Activated T-cell treated with anti-CD3 and anti-CD28 coated beads for 4 hours (primary cell): ENCODE measurements around the gene GGACT.
"Not testable (repeated sequence)": the region's sequence is repeated elsewhere in the genome, so short reads cannot be mapped to it uniquely, and the experiment has no call there.

ENCODE experiments used
- DNase-seq: peaks from one replicate; pipeline ENCODE4 v3.0.0-alpha.2; 2020

GGACT gene

DNA sequence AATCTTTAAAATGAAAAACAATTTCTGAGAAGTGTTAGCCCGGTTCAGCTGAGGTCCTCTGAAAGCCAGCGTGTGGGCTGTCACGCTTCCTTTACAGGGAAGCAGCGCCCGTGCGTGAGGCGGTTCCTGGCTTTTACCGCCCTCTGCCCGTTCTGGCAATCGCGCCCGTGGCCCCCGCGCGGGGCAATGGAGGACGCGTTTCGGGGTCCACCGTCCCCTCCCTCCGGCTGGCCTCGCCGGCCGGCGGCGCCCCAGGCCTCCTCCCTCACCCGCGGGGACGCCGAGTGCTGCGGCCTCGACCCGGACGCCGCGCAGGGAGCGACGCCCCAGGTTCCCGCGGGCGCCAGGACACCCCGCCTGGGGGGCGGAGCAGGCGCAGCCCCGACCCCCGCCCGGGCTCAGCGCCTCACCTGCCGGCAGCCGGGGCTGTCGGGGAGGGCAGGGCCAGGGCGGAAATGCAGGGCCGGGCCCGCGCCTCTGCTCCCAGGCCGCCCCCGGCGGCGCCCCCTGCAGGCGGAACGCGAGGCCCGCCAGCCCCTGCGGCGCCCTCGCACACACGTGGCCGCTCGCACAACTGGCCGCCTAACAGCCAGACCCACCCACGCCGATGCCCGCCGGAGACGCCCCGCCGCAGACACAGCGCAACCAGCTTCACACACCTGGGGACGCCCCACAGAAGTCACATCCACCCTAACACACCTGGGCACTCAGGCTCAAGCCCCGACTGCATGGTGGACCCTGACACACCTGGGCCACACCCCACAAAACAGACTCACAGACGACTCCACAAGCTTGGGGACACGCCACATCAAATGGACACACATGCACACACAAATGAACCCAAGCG, at the start of gene GGACT:
Gene GGACT (minus strand): TSS at position 459 of the 847 bp plus-strand sequence. CDS start 56,198 bp downstream, outside the sequence.
- DNase-seq, result peak; percentile 79

- no peak for DNase-seq
Measured at GRCh38 chr13:100637796-100638195, 49.2 kb upstream of the GGACT start.

DNA sequence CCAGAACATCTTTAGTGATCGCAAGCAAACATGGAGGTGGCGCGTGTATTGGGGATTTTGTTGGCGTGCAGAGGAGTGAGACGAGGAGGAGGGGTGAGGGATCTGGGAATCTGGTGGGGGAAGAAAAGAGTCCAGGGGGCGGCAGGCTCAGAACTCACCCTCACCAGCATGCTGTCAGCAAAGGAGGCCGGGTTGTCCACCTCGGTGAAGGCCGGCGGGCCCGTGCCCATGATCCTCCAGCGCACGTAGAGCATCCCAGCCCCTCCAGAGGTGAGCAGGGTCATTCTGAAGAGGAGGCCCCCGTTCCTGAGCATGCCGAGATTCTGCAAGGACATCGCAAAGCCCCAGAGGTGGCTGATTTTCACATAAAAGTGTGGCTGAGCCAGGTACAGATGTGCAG, 48.8 kb upstream of the GGACT start:
- DNase-seq, result no peak

DNA sequence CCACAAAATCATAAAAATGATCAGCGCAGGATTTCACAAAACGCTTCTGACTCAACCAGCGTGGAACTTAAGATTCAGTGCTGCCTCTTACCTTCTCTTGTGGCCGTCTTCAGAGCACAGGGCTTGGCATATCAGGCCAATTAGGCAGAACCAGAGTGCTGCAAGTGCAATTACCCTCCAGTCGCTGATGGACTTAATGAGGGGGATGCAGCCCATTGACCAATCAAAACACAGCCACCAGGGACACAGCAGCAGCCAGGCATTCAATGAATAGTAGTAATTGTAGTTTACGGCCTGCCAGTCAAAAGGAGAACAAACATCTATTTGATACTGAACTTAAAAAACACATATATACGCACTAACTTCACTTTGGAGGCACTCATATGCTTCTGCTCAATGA, 47.9 kb upstream of the GGACT start:
- no peak for DNase-seq

DNA sequence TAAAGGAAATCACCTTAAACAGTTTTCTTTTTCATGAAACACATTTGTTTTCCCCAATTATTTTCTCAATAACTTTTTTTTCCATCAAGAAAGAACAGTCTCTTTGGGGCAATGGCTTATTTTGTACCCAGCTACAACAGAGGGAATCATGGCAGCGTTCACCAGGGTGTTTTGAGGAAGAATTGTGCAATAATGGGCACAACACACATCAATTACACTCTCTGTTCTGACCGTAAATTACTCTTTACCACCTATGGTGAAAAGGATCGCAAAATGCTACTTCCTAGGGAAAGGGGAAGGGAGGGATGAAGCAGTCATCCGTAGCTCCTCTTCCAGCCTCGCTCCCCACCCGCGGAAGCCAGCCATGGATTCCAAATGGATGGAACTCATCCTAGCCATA, 47.4 kb upstream of the GGACT start:
- DNase-seq, result no peak

DNA sequence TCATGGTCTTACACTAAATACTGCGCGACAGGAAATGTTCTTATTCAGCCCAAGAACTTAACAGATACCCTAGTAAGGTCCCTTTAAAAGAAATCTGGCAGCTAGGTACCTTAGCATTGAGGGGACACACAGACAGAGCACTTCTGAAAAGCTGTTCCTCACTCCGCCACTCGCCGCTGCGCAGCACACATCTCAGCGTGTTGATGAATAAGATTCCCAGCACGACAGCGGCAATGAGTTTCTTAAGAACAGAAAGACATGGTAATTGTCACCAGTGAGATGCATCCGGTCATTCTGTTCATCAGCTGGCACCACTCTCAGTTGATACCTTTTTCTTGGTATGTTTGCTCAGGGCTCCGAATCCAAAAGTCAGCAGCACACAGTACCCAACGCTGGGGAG, 46.1 kb upstream of the GGACT start:
- DNase-seq, result no peak

- no peak for DNase-seq
Measured at GRCh38 chr13:100633461-100633860, 44.9 kb upstream of the GGACT start.

GRCh38 chr13:100630555-100630954, 42.0 kb upstream of the GGACT start:
- DNase-seq, result no peak

GRCh38 chr13:100627120-100627519, 38.5 kb upstream of the GGACT start:
- no peak for DNase-seq

GRCh38 chr13:100625447-100625846, 36.9 kb upstream of the GGACT start:
- no peak for DNase-seq

DNA sequence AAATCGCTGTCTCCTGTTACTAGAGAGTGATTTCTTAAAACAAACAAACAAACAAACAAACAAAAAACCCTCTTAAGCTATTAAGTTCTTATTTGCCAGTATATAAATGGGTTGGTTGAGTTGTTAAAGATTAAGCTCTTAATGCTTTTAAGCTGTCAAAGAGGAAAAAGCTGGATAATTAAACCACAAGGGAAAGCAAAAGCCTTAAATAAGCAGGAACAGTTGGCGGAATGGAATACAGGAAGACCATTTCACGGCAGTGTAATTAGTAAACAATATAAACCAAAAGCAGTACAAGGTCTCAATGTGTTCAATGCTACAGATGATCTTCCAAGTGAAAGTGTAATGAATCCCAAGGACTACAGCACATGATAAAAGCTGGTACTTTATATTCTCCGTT, 32.2 kb upstream of the GGACT start:
- no peak for DNase-seq

- DNase-seq, result no peak
Measured at GRCh38 chr13:100619940-100620339, 31.4 kb upstream of the GGACT start.

DNA sequence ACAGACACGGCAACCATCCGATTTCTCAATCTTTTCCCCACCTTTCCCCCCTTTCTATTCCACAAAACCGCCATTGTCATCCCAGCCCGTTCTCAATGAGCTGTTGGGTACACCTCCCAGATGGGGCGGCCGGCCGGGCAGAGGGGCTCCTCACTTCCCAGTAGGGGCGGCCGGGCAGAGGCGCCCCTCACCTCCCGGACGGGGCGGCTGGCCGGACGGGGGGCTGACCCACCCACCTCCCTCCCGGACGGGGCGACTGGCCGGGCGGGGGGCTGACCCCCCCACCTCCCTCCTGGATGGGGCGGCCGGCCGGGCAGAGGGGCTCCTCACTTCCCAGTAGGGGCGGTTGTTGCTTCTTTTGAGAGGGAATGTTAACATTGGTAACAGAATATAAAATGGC, 30.3 kb upstream of the GGACT start:
- not testable (repeated sequence) for DNase-seq

- DNase-seq, result no peak
Measured at GRCh38 chr13:100613031-100613430, 24.4 kb upstream of the GGACT start.

- DNase-seq, result no peak
Measured at GRCh38 chr13:100611678-100612492, 23.3 kb upstream of the GGACT start.

DNA sequence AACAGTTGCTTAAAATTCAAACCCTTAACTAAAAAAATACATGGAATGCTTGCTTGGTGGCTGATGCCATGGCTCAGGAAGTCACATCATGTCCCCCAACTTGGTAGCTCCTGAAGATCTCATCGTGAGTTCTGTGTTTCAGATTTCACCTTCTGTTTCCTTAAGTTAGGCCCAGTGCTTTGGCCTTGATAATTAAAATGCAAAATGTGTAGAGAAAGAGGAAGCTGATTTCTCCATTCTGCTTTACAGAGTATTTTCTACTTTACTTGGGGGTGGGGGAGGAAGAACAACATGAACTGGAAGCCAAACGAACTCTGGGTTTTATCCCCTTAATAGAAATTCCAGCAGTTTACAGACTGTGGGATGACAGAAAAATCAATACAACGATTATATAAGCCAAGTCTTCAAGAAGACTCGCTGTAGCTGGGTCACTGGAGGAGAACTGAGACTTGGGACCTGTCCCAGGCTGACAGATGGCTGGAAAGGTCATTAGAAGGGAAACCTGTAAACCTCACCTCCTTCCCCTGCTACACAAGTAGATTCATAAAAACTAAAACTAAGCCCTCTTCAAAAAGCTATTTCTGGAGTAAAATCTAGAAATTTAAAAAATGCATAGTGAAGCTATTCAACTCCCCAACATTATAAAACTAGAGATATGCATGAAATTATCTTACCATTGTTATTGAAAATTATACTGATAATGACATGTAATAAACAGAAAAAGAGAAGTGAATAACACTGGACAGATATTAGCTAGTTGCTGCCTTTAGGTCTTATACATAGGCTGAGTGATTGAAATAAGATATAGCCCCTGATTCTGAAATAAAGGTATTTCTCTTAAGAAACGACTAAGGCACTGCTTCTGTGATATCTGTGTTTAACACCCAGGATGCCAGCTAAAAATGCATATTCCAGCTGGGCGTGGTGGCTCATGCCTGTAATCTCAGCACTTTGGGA, 22.1 kb upstream of the GGACT start:
- no peak for DNase-seq

DNA sequence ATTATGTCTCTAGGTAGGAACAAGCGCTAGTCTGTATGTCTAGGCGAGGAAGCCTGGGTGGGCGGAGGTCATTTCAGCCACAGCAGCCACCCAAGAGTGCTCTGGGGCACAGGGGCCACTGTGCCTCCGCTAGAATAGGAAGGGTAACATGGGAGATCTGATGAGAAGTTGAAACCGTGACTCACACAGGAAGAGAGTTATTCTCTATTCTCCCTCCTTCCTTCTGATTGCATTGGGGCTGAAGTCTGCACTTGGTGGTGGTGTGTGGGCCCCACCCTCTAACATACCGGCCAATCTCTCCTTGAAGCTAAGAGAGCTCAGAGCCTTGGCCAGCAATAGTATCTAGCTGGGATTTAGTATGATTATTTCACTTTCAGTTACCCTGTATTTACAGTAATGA, 20.3 kb upstream of the GGACT start:
- DNase-seq, result no peak

- DNase-seq, result no peak
Measured at GRCh38 chr13:100608489-100608888, 19.9 kb upstream of the GGACT start.

GRCh38 chr13:100604918-100605710, 16.5 kb upstream of the GGACT start:
- DNase-seq, result no peak

- no peak for DNase-seq
Measured at GRCh38 chr13:100602493-100603111, 14.0 kb upstream of the GGACT start.

DNA sequence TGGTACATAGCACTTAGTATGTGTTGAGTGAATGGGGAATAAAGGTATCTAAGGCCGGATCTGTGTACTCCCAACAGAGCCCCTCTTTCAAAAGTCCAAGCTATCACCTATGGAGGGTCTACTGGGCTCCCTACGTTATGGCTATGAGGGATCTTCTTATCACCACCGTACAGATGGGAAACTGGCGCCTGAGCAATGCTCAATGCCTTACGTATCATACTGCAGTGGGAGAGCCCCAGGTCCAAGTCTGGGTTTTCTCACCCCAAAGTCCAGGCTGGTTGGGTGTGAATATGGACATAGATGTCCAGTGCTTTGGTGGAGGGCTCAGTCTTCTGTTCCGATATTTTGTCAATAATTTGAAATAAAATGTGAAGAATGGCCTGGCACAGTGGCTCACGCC, 13.1 kb upstream of the GGACT start:
- DNase-seq, result no peak

GRCh38 chr13:100600915-100601314, 12.3 kb upstream of the GGACT start:
- DNase-seq, result no peak
